ENCODE measurements around the gene BLTP3A. TPM values are rescaled to one million over a fixed set of nuclear protein-coding genes. Genes with fewer than 3 reads are reported as not detected.

Gene BLTP3A
- total RNA-seq, 2 donors from 2014 or later = 17.7 to 22.6 TPM

DNA sequence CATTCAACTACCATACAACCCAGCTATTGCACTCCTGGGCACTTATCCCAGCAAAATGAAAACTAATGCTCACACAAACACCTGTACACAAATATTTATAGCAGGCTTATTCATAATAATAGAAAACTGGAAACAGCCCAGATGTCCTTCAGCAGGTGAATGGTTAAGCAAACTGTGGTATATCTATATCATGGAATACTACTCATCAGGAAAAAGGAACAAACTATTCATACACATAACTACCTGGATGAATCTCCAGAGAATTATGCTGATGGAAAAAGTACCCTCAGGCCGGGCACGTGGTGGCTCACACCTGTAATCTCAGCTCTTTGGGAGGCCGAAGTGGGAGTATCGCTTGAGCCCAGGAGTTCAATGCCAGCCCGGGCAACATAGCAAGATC is 3.8 kb upstream of the BLTP3A start:
- no peak for DNase-seq (ENCODE audit: low spot score)
- Histone ChIP-seq H3K36me3 (no peaks in the 10 kb centered on the region), H3K9me3 (no peaks in the 10 kb centered on the region), H3K27me3 (no peaks in the 10 kb centered on the region), H3K27ac (no peak overlapping the region), H3K4me1 (peaks cover 0 to 10% of the 10 kb centered on the region in 2 donors), H3K4me3 (no peak overlapping the region)
- TF ChIP-seq, protein P1, sequence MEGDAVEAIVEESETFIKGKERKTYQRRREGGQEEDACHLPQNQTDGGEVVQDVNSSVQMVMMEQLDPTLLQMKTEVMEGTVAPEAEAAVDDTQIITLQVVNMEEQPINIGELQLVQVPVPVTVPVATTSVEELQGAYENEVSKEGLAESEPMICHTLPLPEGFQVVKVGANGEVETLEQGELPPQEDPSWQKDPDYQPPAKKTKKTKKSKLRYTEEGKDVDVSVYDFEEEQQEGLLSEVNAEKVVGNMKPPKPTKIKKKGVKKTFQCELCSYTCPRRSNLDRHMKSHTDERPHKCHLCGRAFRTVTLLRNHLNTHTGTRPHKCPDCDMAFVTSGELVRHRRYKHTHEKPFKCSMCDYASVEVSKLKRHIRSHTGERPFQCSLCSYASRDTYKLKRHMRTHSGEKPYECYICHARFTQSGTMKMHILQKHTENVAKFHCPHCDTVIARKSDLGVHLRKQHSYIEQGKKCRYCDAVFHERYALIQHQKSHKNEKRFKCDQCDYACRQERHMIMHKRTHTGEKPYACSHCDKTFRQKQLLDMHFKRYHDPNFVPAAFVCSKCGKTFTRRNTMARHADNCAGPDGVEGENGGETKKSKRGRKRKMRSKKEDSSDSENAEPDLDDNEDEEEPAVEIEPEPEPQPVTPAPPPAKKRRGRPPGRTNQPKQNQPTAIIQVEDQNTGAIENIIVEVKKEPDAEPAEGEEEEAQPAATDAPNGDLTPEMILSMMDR (IDR thresholded peaks at IDR 0.05) = no peak

DNA sequence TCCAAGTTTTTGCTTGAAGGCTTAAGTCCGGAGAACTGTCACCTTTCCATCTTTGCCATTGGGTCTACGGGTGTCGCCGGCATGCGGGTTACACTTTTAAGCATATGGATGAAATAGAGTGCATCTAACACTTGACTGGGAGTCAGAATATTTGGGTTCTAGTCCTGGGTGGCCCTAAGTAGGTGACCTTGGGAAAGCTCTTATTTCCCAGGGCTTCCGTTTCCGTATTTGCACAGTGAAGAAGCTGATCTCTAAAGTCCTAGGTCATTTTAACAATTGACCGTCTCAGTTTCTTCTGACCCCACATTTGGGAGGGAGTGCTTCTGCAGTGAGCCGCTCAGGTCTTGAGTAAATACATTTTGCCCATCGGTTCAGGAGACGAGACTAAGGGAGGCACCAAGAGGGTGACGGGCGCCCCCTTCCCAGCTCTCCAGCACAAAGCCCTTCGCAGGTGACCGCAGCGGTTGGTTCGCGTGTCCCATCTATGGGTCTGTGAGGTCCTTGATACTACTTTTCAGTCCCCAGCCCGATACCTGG is 651 bp upstream of the BLTP3A start:
- Histone ChIP-seq H3K27ac (peak overlapping the region; percentile 94), H3K4me3 (peak overlapping the region; percentile 65 to 94), H3K9me3 (no peaks in the 10 kb centered on the region), H3K27me3 (no peaks in the 10 kb centered on the region), H3K4me1 (peaks cover 0 to 25% of the 10 kb centered on the region in 2 donors), H3K36me3 (no peaks in the 10 kb centered on the region)
- peak; percentile 61 for DNase-seq (ENCODE audit: low spot score)
- TF ChIP-seq, protein P1 (IDR thresholded peaks at IDR 0.05) = peak in 1 of 2 donors; percentile 41

DNA sequence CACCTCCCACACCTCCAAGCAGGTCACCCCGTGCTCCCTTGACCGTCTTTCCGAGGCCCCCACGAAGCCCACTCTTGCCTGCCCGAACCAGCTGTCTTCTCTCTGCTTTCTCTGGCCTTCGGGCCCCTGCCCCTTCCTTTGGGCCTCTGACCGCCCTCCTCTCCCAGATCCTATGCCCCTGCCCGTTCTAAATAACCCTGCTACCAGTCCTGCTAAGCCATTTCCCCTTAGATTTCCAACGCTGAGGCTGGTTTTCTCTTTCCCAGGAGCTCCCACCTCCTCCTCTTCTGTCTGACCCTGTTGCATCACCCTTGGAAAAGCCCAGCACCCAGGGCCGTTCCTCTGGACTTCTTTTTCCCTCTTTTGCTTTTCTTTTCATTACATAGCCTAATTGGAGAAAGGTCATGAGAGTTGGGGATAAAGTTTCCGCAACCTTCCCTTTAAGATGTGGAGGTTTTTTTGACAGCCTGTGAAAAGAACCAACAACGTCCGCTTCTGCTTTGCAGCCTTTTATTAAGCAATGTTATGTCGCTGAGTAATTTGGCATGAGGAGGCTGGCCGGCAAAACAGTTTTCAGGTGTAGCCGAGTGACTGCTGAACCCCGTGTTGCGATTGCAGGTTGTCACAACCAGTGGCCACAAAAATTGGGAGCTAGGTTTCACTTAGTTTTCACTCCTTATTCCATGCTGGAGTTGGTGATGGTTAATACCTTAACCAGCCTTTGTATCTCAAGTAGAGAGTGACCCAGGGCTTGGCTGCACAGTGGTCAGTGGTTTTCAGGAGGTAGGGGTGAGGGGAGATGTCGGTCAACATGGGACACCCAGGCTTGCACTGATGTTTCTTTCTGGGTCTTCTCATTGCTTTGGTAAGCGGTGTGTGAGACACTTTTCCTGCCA is 970 bp downstream of the BLTP3A start:
- no peaks in the 10 kb centered on the region for H3K9me3 ChIP-seq
- DNase-seq (ENCODE audit: low spot score) = peak; percentile 65

DNA sequence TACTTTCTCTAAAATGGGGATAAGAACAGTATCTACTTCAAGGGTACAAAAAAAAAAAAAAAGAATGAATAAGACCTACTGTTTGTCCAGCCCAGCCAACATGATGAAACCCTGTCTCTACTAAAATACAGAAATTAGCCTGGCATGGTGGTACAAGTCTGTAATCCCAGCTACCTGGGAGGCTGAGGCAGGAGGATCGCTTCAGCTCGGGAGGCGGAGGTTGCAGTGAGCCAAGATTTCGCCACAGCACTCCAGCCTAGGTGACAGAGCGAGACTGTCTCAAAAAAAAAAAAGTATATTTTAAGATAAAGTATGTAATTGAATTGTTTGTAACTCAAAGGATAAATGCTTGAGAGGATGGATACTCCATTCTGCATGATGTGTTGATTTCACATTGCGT is 2.0 kb downstream of the BLTP3A start:
- TF ChIP-seq, protein P1 (IDR thresholded peaks at IDR 0.05) = no peak
- Histone ChIP-seq H3K27me3 (no peaks in the 10 kb centered on the region), H3K9me3 (no peaks in the 10 kb centered on the region), H3K4me1 (peaks cover 0 to 35% of the 10 kb centered on the region in 2 donors), H3K27ac (peak overlapping the region in 1 of 2 donors; percentile 94), H3K36me3 (no peaks in the 10 kb centered on the region), H3K4me3 (no peak overlapping the region)
- DNase-seq (ENCODE audit: low spot score) = no peak

More for the DNA sequence above, 970 bp downstream of the BLTP3A start:
- Histone ChIP-seq H3K27me3 (no peaks in the 10 kb centered on the region), H3K36me3 (no peaks in the 10 kb centered on the region), H3K27ac (peak overlapping the region; percentile 94), H3K4me3 (peak overlapping the region; percentile 65 to 94), H3K4me1 (peaks cover 0 to 35% of the 10 kb centered on the region in 2 donors)
- TF ChIP-seq, protein P1 (IDR thresholded peaks at IDR 0.05) = no peak

DNA sequence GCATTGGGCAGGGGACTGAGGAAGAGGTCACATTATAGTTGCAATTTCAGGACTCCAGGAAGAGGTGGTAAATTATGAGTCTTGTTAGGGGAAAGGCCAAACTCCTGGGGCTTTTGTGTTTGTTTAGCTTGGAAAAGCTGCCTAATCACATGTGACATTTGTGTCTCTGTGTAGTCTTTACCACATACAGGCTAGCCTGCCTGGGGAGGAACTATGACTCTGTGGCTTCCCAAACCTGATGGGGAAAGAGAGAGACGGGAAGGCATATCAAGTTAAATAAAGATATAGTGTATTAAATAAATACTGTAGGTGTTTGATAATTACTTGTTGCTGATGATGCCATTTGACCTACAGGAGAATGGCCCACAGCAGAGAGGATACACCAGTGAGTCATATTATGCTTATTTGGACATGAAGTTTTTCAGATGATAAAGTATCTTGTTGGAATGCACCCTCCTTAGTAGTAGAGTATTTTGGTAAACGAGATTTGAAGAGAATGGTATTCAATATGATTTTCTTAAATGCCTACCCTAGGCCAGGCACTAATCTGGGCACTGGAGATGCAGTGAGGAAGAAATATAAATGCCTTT is 4.0 kb downstream of the BLTP3A start:
- TF ChIP-seq, protein P1 (IDR thresholded peaks at IDR 0.05) = no peak
- H3K27me3 ChIP-seq = no peaks in the 10 kb centered on the region
- no peaks in the 10 kb centered on the region for H3K36me3 ChIP-seq
- no peak overlapping the region for H3K4me3 ChIP-seq
- H3K9me3 ChIP-seq = no peaks in the 10 kb centered on the region
- H3K4me1 ChIP-seq = peaks cover 0 to 36% of the 10 kb centered on the region in 2 donors
- no peak for DNase-seq (ENCODE audit: low spot score)
- peak overlapping the region; percentile 35 to 54 for H3K27ac ChIP-seq
